Keratinocyte (primary cell): ENCODE results near the gene BHMT2. TPM values are rescaled to one million over a fixed set of nuclear protein-coding genes. Genes with fewer than 3 reads are reported as not detected.

ENCODE experiments used
- DNase-seq: peaks from one replicate; pipeline ENCODE4 v3.0.0-alpha.2; 2011; ENCODE audit warnings: low read depth, missing footprints, low spot score
- FAIRE-seq: peaks from 2 replicates; lab custom pipeline; 2011; peaks lifted over from hg19 to GRCh38; lab: Jason Lieb, UNC
- H2AFZ ChIP-seq: 2 replicates; pipeline ENCODE4 v1.6.0; 2012; ENCODE audit warnings: low read length, control low read depth, inconsistent platforms; ENCODE audit not compliant: control insufficient read depth
- H3K27ac ChIP-seq: 2 replicates; pipeline ENCODE4 v1.5.1; 2011; ENCODE audit warnings: low read length; ENCODE audit not compliant: control insufficient read depth, insufficient read depth
- H3K27me3 ChIP-seq: 3 replicates; pipeline ENCODE4 v1.6.0; 2011; ENCODE audit warnings: low read length; ENCODE audit not compliant: control insufficient read depth, insufficient read depth; ENCODE audit errors: extremely low read depth
- H3K36me3 ChIP-seq, 2 experiments: 2 replicates in 1 of 2; 3 replicates in 1 of 2; pipeline ENCODE4 v1.5.1; 2011; ENCODE audit warnings: low read length in 2 of 2, mild to moderate bottlenecking in 1 of 2; ENCODE audit not compliant: control insufficient read depth in 2 of 2, insufficient read depth in 2 of 2; ENCODE audit errors: extremely low read depth in 1 of 2
- H3K4me1 ChIP-seq: 3 replicates; pipeline ENCODE4 v1.5.1; 2011; ENCODE audit warnings: low read length; ENCODE audit not compliant: control insufficient read depth, insufficient read depth; ENCODE audit errors: extremely low read depth
- H3K4me2 ChIP-seq: 3 replicates; pipeline ENCODE4 v1.6.0; 2011; ENCODE audit warnings: low read depth, low read length; ENCODE audit not compliant: control insufficient read depth, insufficient read depth; ENCODE audit errors: extremely low read depth
- H3K4me3 ChIP-seq, 3 experiments: fragments of 200-600 bp in 1 of 3; sonication (generic) in 1 of 3; 2 replicates in 2 of 3; 3 replicates in 1 of 3; pipeline ENCODE4 v1.5.1; 2011 to 2016; ENCODE audit warnings: low read length in 3 of 3, mild to moderate bottlenecking in 3 of 3, control low read depth in 2 of 3, inconsistent platforms in 1 of 3, low read depth in 1 of 3, mixed read lengths in 1 of 3, mixed run types in 1 of 3, moderate library complexity in 1 of 3; ENCODE audit not compliant: control insufficient read depth in 2 of 3, insufficient read depth in 2 of 3; ENCODE audit errors: extremely low read depth in 1 of 3
- H3K79me2 ChIP-seq: 2 replicates; pipeline ENCODE4 v1.6.0; 2012; ENCODE audit warnings: low read length; ENCODE audit not compliant: control insufficient read depth, insufficient read depth
- H3K9ac ChIP-seq: 3 replicates; pipeline ENCODE4 v1.6.0; 2011; ENCODE audit warnings: low read length; ENCODE audit not compliant: control insufficient read depth, insufficient read depth; ENCODE audit errors: extremely low read depth
- H3K9me1 ChIP-seq: 3 replicates; pipeline ENCODE4 v1.6.0; 2011; ENCODE audit warnings: low read length; ENCODE audit not compliant: control insufficient read depth, insufficient read depth; ENCODE audit errors: extremely low read depth
- H3K9me3 ChIP-seq: 2 replicates; pipeline ENCODE4 v1.5.1; 2012; ENCODE audit warnings: low read depth, low read length; ENCODE audit not compliant: control insufficient read depth
- H4K20me1 ChIP-seq: 3 replicates; pipeline ENCODE4 v1.6.0; 2011; ENCODE audit warnings: low read length; ENCODE audit not compliant: control insufficient read depth, insufficient read depth; ENCODE audit errors: extremely low read depth
- EZH2 ChIP-seq: IDR thresholded peaks from one replicate; pipeline ENCODE4 v1.6.1; 2012; ENCODE audit warnings: inconsistent platforms, mild to moderate bottlenecking, low read length, moderate library complexity
- dilution Hi-C: fragments of 300-500 bp; cut with MboI; formaldehyde crosslinking; loops from one replicate; pipeline ENCODE4 v1.7.0; 2020; ENCODE audit warnings: low sequenced_read_pairs; ENCODE audit not compliant: extremely low pct_ligation_motif_present
- polyA plus RNA-seq, 5 experiments: library from polyadenylated mRNA; depleted of rRNA in 3 of 5; stranded (reverse) in 3 of 5; stranded (forward) in 1 of 5; unstranded in 1 of 5; fragments of >200 nt; gene quantifications; 1 replicate in 1 of 5; 2 replicates in 3 of 5; 3 replicates in 1 of 5; pipeline versions ENCODE4 v1.2.1 to v1.2.3, GENCODE V29; 2011 to 2012; ENCODE audit warnings: missing spikeins in 2 of 5, low read depth in 1 of 5, low replicate concordance in 1 of 5
- TF ChIP-seq, protein P1 (sequence below), 3 experiments: IDR thresholded peaks in 1 of 3; conservative IDR thresholded peaks in 1 of 3; optimal IDR thresholded peaks in 1 of 3; 2 replicates in 2 of 3; 3 replicates in 1 of 3; pipeline versions ENCODE3 to v1.5.1; 2011; ENCODE audit warnings: low read length in 3 of 3, mild to moderate bottlenecking in 3 of 3, moderate library complexity in 2 of 3, control low read depth in 1 of 3, inconsistent platforms in 1 of 3; ENCODE audit not compliant: insufficient read depth in 2 of 3; ENCODE audit errors: extremely low read depth in 1 of 3

BHMT2 gene
- polyA plus RNA-seq, 1 donor (not counting 4 experiments of a cell fraction or from before 2014, with no cell fraction given): not detected

DNA sequence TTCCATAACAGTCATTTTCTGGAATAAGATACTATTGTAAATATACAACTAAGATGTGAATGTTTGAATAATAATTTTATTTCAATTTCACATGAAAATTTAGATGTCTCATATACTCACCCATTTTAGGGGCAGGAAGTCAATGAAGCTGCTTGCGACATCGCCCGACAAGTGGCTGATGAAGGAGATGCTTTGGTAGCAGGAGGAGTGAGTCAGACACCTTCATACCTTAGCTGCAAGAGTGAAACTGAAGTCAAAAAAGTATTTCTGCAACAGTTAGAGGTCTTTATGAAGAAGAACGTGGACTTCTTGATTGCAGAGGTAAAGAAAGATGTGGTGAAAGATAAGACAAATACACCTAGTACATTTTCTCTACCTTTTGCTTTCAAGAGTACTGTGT is 50.7 kb downstream of the BHMT2 start:
- FAIRE-seq (no peak), DNase-seq (no peak)
- H3K9me3 ChIP-seq: no peaks in the 10 kb centered on the region
- dilution Hi-C loops: no loop called here
- H3K4me2 ChIP-seq: no peak overlapping the region
- H2AFZ ChIP-seq: no peak overlapping the region
- no peaks in the 10 kb centered on the region for H3K79me2 ChIP-seq
- H3K36me3 ChIP-seq: no peaks in the 10 kb centered on the region
- H3K27me3 ChIP-seq: peaks cover 2% of the 10 kb centered on the region
- H3K4me3 ChIP-seq: no peak overlapping the region
- TF ChIP-seq, protein P1, sequence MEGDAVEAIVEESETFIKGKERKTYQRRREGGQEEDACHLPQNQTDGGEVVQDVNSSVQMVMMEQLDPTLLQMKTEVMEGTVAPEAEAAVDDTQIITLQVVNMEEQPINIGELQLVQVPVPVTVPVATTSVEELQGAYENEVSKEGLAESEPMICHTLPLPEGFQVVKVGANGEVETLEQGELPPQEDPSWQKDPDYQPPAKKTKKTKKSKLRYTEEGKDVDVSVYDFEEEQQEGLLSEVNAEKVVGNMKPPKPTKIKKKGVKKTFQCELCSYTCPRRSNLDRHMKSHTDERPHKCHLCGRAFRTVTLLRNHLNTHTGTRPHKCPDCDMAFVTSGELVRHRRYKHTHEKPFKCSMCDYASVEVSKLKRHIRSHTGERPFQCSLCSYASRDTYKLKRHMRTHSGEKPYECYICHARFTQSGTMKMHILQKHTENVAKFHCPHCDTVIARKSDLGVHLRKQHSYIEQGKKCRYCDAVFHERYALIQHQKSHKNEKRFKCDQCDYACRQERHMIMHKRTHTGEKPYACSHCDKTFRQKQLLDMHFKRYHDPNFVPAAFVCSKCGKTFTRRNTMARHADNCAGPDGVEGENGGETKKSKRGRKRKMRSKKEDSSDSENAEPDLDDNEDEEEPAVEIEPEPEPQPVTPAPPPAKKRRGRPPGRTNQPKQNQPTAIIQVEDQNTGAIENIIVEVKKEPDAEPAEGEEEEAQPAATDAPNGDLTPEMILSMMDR (optimal IDR thresholded peaks at IDR 0.05 in 1 of 3, IDR thresholded peaks at IDR 0.05 in 1 of 3, conservative IDR thresholded peaks at IDR 0.05 in 1 of 3; ENCODE audit: extremely low read depth in 1 of 3, insufficient read depth in 2 of 3, low read length in 3 of 3): no peak
- TF ChIP-seq EZH2: no peak
- no peak overlapping the region for H3K27ac ChIP-seq
- no peaks in the 10 kb centered on the region for H3K4me1 ChIP-seq
- H3K9me1 ChIP-seq: no peaks in the 10 kb centered on the region
- no peak overlapping the region for H3K9ac ChIP-seq
- no peaks in the 10 kb centered on the region for H4K20me1 ChIP-seq

DNA sequence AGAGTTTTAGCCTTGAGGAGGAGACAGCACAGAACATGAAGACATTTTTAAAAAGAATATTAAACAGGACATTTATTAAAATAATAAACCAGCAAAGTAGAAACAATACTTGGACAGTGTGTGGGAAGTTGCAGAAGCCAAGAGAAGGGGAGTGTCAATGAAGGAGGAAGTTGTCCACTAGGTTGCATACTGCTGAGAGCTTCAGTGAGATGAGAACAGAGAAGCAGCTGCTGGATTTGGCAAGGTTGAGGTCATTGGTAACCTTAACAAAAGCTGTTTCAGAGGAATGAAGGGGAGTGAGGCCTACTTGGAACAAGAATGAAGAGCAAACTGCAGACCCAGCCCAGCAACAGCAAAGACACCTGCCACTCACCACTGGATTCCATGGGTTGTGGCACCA is 53.4 kb downstream of the BHMT2 start:
- Histone ChIP-seq H3K4me3 (no peak overlapping the region), H3K9me1 (no peaks in the 10 kb centered on the region), H3K27ac (no peak overlapping the region), H3K9me3 (no peaks in the 10 kb centered on the region), H3K9ac (no peak overlapping the region), H3K79me2 (no peaks in the 10 kb centered on the region), H3K27me3 (no peaks in the 10 kb centered on the region), H4K20me1 (no peaks in the 10 kb centered on the region), H3K36me3 (no peaks in the 10 kb centered on the region), H3K4me2 (no peak overlapping the region), H3K4me1 (no peaks in the 10 kb centered on the region), H2AFZ (no peak overlapping the region)
- FAIRE-seq (no peak), DNase-seq (no peak)
- TF ChIP-seq, protein P1 (optimal IDR thresholded peaks at IDR 0.05 in 1 of 3, IDR thresholded peaks at IDR 0.05 in 1 of 3, conservative IDR thresholded peaks at IDR 0.05 in 1 of 3; ENCODE audit: extremely low read depth in 1 of 3, insufficient read depth in 2 of 3, low read length in 3 of 3): no peak
- dilution Hi-C loops: no loop called here
